Ishikawa (cell line): Measurements from ENCODE around the gene RASAL2.

Experiments used
- CEBPB ChIP-seq: IDR thresholded peaks from 2 replicates; pipeline ENCODE4 v1.6.1; 2012
- CREB1 ChIP-seq: IDR thresholded peaks from 2 replicates; pipeline ENCODE4 v1.6.1; 2012; ENCODE audit warnings: low read depth
- EGR1 ChIP-seq: IDR thresholded peaks from 2 replicates; pipeline ENCODE4 v1.6.1; 2012
- EP300 ChIP-seq: IDR thresholded peaks from 2 replicates; pipeline ENCODE4 v1.6.1; 2012; ENCODE audit warnings: borderline replicate concordance
- FOXM1 ChIP-seq: IDR thresholded peaks from 2 replicates; pipeline ENCODE4 v1.6.1; 2012; ENCODE audit warnings: low read depth, borderline replicate concordance
- NFIC ChIP-seq: IDR thresholded peaks from 2 replicates; pipeline ENCODE4 v1.6.1; 2012
- RAD21 ChIP-seq: IDR thresholded peaks from 2 replicates; pipeline ENCODE4 v1.6.1; 2012; ENCODE audit warnings: low read depth
- TAF1 ChIP-seq: IDR thresholded peaks from 2 replicates; pipeline ENCODE4 v1.6.1; 2012; ENCODE audit warnings: low read depth, mild to moderate bottlenecking
- TCF12 ChIP-seq: IDR thresholded peaks from 2 replicates; pipeline ENCODE4 v1.6.1; 2012; ENCODE audit warnings: low read depth
- YY1 ChIP-seq: IDR thresholded peaks from 2 replicates; pipeline ENCODE4 v1.6.1; 2012; ENCODE audit warnings: low read depth
- ZBTB7A ChIP-seq: IDR thresholded peaks from 2 replicates; pipeline ENCODE4 v1.6.1; 2012; ENCODE audit warnings: low read depth
- TF ChIP-seq, protein P1 (sequence below): IDR thresholded peaks from 2 replicates; pipeline ENCODE4 v1.6.1; 2012; ENCODE audit warnings: low read depth, mild to moderate bottlenecking
- TF ChIP-seq, protein P2 (sequence below): IDR thresholded peaks from 2 replicates; pipeline ENCODE4 v1.6.1; 2012
- TF ChIP-seq, protein P3 (sequence below): IDR thresholded peaks from 2 replicates; pipeline ENCODE4 v1.6.1; 2012

DNA sequence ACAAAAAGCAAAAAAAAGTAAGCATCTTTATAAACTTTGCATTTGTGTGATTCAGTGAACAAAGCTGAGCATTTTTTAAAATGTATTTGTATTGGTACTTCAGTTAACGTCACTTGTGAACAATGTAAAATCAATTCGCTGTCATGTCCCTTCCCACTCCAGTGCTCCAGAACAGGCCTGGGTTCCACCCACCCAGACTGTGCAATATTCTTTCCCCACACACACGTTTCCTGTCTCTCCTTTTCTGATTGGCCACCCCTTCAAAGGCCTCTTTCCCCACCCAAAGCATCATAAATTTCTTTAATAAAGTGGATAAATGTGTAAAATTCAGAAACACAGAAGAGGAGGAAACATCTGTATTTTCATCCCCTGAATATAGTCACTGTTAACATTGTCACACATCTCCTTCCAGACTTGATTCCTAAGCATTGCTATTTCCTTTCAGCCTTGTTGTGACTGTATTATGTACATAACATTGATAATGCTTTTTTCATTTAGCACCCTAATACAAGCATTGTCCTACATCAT is 390.9 kb downstream of the RASAL2 start:
- TF ChIP-seq EGR1 (no peak), FOXM1 (no peak), TAF1 (no peak), YY1 (no peak), EP300 (no peak), RAD21 (no peak), CREB1 (no peak), TCF12 (no peak), CEBPB (no peak), ZBTB7A (no peak), NFIC (no peak)
- TF ChIP-seq, protein P1, sequence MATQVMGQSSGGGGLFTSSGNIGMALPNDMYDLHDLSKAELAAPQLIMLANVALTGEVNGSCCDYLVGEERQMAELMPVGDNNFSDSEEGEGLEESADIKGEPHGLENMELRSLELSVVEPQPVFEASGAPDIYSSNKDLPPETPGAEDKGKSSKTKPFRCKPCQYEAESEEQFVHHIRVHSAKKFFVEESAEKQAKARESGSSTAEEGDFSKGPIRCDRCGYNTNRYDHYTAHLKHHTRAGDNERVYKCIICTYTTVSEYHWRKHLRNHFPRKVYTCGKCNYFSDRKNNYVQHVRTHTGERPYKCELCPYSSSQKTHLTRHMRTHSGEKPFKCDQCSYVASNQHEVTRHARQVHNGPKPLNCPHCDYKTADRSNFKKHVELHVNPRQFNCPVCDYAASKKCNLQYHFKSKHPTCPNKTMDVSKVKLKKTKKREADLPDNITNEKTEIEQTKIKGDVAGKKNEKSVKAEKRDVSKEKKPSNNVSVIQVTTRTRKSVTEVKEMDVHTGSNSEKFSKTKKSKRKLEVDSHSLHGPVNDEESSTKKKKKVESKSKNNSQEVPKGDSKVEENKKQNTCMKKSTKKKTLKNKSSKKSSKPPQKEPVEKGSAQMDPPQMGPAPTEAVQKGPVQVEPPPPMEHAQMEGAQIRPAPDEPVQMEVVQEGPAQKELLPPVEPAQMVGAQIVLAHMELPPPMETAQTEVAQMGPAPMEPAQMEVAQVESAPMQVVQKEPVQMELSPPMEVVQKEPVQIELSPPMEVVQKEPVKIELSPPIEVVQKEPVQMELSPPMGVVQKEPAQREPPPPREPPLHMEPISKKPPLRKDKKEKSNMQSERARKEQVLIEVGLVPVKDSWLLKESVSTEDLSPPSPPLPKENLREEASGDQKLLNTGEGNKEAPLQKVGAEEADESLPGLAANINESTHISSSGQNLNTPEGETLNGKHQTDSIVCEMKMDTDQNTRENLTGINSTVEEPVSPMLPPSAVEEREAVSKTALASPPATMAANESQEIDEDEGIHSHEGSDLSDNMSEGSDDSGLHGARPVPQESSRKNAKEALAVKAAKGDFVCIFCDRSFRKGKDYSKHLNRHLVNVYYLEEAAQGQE: no peak
- TF ChIP-seq, protein P2, sequence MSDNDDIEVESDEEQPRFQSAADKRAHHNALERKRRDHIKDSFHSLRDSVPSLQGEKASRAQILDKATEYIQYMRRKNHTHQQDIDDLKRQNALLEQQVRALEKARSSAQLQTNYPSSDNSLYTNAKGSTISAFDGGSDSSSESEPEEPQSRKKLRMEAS: no peak
- TF ChIP-seq, protein P3, sequence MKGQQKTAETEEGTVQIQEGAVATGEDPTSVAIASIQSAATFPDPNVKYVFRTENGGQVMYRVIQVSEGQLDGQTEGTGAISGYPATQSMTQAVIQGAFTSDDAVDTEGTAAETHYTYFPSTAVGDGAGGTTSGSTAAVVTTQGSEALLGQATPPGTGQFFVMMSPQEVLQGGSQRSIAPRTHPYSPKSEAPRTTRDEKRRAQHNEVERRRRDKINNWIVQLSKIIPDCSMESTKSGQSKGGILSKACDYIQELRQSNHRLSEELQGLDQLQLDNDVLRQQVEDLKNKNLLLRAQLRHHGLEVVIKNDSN: no peak
